ENCODE results near the gene RBM47. TPM values are rescaled to one million over a fixed set of nuclear protein-coding genes. Genes with fewer than 3 reads are reported as not detected.
"Not testable (repeated sequence)": the region's sequence is repeated elsewhere in the genome, so short reads cannot be mapped to it uniquely, and the experiment has no call there.

RBM47 gene
- total and polyA plus RNA-seq, 3 donors from 2014 or later = 17.8 to 95.1 (median 51.7) TPM

- H3K27ac ChIP-seq = no peak overlapping the region
- H3K4me1 ChIP-seq = no peaks in the 10 kb centered on the region
- WGBS, 2 donors = 64 to 71% methylated on average over 2 of the region's 2 CpGs
- H3K4me3 ChIP-seq = no peak overlapping the region
- intact Hi-C loops (cut with DNase I; ENCODE audit: low total_unique reads) = no loop called here
- H3K36me3 ChIP-seq (ENCODE audit: low read depth, missing control alignments) = no peaks in the 10 kb centered on the region
- no peak for DNase-seq
- H3K27me3 ChIP-seq = no peaks in the 10 kb centered on the region
- no peaks in the 10 kb centered on the region for H3K9me3 ChIP-seq
- TF ChIP-seq CTCF (IDR thresholded peaks at IDR 0.05) = no peak
- TF ChIP-seq POLR2A (IDR thresholded peaks at IDR 0.05) = no peak
Measured at GRCh38 chr4:40445671-40446070, 184.0 kb downstream of the RBM47 start.

GRCh38 chr4:40441430-40441829 is 188.2 kb downstream of the RBM47 start:
- H3K4me3 ChIP-seq = no peak overlapping the region
- no peak overlapping the region for H3K27ac ChIP-seq
- H3K9me3 ChIP-seq = no peaks in the 10 kb centered on the region
- no peaks in the 10 kb centered on the region for H3K4me1 ChIP-seq
- DNase-seq = no peak
- intact Hi-C loops (cut with DNase I; ENCODE audit: low total_unique reads) = no loop called here
- H3K27me3 ChIP-seq = no peaks in the 10 kb centered on the region
- H3K36me3 ChIP-seq (ENCODE audit: low read depth, missing control alignments) = no peaks in the 10 kb centered on the region
- TF ChIP-seq CTCF (IDR thresholded peaks at IDR 0.05) = no peak
- TF ChIP-seq POLR2A (IDR thresholded peaks at IDR 0.05) = no peak
- WGBS, 2 donors = 88 to 89% methylated on average over 1 of the region's 1 CpG

- H3K27ac ChIP-seq = no peak overlapping the region
- H3K36me3 ChIP-seq (ENCODE audit: low read depth, missing control alignments) = no peaks in the 10 kb centered on the region
- no peak for TF ChIP-seq CTCF (IDR thresholded peaks at IDR 0.05)
- no peak for TF ChIP-seq POLR2A (IDR thresholded peaks at IDR 0.05)
- no peak overlapping the region for H3K4me3 ChIP-seq
- 72 to 73% methylated on average over 1 of the region's 1 CpG for WGBS, 2 donors
- H3K27me3 ChIP-seq = no peaks in the 10 kb centered on the region
- no peaks in the 10 kb centered on the region for H3K9me3 ChIP-seq
- DNase-seq = no peak
- H3K4me1 ChIP-seq = no peaks in the 10 kb centered on the region
- intact Hi-C loops (cut with DNase I; ENCODE audit: low total_unique reads) = no loop called here
Measured at GRCh38 chr4:40439519-40439918, 190.1 kb downstream of the RBM47 start.

- intact Hi-C loops (cut with DNase I; ENCODE audit: low total_unique reads) = no loop called here
- H3K27me3 ChIP-seq = no peaks in the 10 kb centered on the region
- H3K4me3 ChIP-seq = peak overlapping the region; percentile 24 to 29
- no peak for TF ChIP-seq CTCF (IDR thresholded peaks at IDR 0.05)
- no peak for TF ChIP-seq POLR2A (IDR thresholded peaks at IDR 0.05)
- H3K9me3 ChIP-seq = no peaks in the 10 kb centered on the region
- H3K36me3 ChIP-seq (ENCODE audit: low read depth, missing control alignments) = no peaks in the 10 kb centered on the region
- no peak for DNase-seq
- H3K4me1 ChIP-seq = no peaks in the 10 kb centered on the region
- 86 to 92% methylated on average over 33 to 63 of the region's 64 CpGs for WGBS, 2 donors
- H3K27ac ChIP-seq = no peak overlapping the region
Measured at GRCh38 chr4:40438384-40439026, 191.2 kb downstream of the RBM47 start.

GRCh38 chr4:40437741-40438383 is 191.8 kb downstream of the RBM47 start:
- intact Hi-C loops (cut with DNase I; ENCODE audit: low total_unique reads) = no loop called here
- Histone ChIP-seq H3K4me1 (no peaks in the 10 kb centered on the region), H3K9me3 (no peaks in the 10 kb centered on the region), H3K27ac (no peak overlapping the region), H3K4me3 (peak overlapping the region; percentile 24 to 29), H3K36me3 (ENCODE audit: low read depth, missing control alignments) (no peaks in the 10 kb centered on the region), H3K27me3 (no peaks in the 10 kb centered on the region)
- 82 to 83% methylated on average over 18 to 59 of the region's 59 CpGs for WGBS, 2 donors
- TF ChIP-seq POLR2A (IDR thresholded peaks at IDR 0.05) (no peak), CTCF (IDR thresholded peaks at IDR 0.05) (no peak)
- peak; percentile 18 for DNase-seq

GRCh38 chr4:40435306-40435705 is 194.4 kb downstream of the RBM47 start:
- H3K36me3 ChIP-seq (ENCODE audit: low read depth, missing control alignments); H3K27me3 ChIP-seq; DNase-seq; H3K27ac ChIP-seq; intact Hi-C loops (cut with DNase I; ENCODE audit: low total_unique reads); H3K4me1 ChIP-seq; H3K9me3 ChIP-seq; H3K4me3 ChIP-seq: not testable (repeated sequence)
- WGBS, 2 donors = 93 to 95% methylated on average over 8 to 10 of the region's 10 CpGs
